ENCODE data around the gene KRT78.
"Not testable (repeated sequence)": the region's sequence is repeated elsewhere in the genome, so short reads cannot be mapped to it uniquely, and the experiment has no call there.

Gene KRT78

DNA sequence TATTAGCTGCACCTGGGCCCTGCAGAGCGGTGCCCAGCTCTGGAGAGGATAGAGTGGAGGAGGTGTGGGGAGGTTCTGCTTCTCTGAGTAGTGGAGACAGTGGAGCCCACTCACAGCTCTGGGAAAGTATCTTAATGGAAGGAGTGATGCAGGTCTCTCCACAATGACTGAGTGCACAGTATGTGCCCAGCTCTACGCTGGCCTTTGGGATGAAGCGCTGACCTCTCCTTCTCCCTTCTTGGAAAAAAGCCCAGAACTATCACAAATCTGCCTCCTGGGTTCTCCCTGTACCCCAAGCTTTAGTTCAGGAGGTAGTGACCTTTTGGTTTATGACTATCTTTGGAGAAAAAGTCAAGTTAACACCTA lies 52.4 kb downstream of the KRT78 start:
- no peak for DNase-seq (ENCODE audit: low spot score)

- DNase-seq (ENCODE audit: low spot score), result no peak
Observed at GRCh38 chr12:52795694-52796428, 52.9 kb downstream of the KRT78 start, which contains the start of gene KRT3. KRT3 (minus strand) TSS chr12:52796117; CDS start chr12:52796042, 75 bp downstream.

GRCh38 chr12:52795332-52795674 lies 53.5 kb downstream of the KRT78 start:
- not testable (repeated sequence) for DNase-seq (ENCODE audit: low spot score)

DNA sequence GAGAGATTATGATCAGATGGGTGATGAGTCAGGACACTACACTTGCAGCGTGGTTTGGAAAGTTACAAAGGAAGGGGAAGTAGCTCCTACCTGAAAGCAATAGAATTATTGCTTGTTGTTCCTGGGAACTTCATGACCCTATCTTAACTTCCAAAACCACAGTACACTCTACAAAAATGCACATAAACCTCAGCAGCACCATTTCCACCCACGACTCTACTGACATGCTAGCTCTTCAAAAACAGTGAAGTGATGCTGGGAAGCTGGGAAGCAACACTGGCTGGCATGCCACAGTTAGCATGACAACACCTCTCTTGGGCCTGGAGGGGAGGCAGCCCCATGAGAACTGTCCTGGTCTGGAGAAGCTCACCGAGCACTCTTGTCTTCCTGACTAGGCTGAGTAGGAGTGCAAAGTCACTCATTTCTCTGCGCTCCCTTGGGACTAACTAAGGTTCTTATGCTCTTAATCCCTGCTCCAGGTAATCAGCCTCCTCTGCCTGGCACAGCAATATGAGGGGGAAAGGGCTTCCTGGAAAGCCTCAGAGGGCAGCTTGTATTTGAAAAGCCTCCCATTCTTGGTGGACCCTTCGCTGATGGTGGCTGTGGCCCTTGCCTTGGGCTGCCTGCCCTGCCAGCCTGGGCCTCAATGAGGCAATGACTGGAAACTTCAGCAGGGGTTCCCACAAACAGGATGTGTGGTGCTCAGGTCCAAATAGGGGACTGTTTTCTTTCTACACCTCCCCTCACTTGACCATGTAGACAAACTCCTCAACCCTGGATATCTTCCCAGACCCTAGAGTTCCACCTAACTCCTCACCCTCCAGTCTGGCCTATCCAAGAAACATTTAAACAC lies 54.1 kb downstream of the KRT78 start:
- no peak for DNase-seq (ENCODE audit: low spot score)

GRCh38 chr12:52792185-52793029 lies 56.4 kb downstream of the KRT78 start:
- DNase-seq (ENCODE audit: low spot score), result no peak

DNA sequence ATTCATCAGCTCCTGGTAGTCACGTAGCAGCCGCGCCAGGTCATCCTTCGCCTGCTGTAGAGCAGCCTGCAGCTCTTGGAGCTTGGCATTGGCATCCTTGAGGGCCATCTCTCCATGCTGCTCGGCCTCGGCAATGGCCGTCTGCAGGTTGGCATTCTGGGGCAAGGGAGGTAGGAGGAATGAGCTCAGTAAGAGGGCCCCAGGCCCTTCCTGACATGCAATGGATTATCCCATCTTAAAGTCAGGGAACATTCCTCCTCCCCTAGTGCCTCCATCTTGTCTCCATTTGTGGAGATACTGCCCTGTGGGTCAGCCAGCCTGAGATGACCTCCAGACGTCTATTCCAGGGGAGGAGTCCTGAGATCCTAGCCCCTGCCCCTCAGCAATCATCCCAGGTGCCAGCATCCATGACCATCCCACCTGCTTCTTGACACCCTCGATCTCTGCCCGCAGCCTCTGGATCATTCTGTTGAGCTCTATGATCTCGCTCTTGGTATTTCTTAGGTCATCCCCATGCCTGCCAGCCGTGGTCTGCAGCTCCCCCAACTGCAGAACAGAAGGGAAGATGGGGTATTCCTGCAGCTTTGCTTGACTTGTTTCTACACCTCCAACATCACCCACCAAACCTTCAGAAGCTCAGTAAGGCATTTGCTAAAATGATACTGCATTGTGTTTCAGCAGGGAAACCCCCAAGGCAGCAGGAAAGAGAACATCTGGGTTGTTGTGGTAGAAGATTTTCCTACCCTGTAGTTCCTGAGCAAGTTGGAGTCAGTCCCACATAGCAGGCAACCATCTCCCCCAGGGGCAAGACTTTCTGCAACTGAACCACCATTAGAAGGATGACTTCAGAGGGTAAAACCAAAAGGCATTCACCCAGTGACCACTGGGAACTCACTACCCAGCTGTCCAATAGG lies 57.3 kb downstream of the KRT78 start:
- DNase-seq (ENCODE audit: low spot score), result no peak

GRCh38 chr12:52790427-52791270 lies 58.1 kb downstream of the KRT78 start:
- no peak for DNase-seq (ENCODE audit: low spot score)

GRCh38 chr12:52789637-52790426 lies 59.0 kb downstream of the KRT78 start:
- DNase-seq (ENCODE audit: low spot score), result no peak

DNA sequence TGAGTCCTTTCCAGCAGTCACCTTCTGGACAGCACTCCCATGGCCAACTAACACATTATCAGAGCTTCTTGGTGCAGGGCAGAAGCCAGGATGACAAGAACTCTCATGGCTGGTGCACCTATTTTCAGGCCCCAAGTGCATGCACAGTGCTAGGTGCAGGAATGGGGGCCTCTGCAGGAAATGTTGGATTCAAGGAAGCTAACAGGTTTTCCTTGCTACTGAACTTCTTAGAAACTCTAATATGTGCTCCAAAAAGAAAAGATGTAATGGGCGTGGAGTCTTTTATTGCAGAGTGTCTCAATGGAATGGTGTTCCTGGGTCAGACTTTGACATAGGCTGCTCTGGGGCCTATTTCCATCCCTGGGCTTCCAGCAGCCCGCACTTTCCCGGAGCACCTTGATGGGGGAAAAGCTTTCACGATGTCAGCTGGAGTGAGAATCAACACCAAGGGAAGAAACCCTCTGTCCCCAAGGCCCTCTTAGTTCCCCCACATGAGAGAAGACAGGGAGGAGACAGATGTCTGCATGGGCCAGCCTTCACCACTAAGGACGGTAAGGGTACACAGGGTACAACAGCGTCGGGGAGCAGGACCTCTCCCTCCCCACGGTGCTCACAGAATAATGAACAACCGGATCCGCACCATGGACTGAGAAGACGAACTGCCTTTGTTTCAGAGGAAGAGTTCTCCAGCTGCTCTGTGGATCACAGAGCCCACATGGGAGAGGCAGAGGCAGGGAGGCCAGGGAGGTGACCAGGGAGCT lies 59.7 kb downstream of the KRT78 start:
- no peak for DNase-seq (ENCODE audit: low spot score)

GRCh38 chr12:52788192-52788875 lies 60.5 kb downstream of the KRT78 start:
- no peak for DNase-seq (ENCODE audit: low spot score)
